Memory B cell (primary cell): ENCODE data around the gene KDM1B.
A peak's percentile ranks its signal among the peaks of the same experiment; 100 is the strongest.

Experiments
- ATAC-seq: fragments of 150-1000 bp; cut with Tn5 transposase; 2 replicates; pipeline ENCODE4 v1.10.0; 2021; ENCODE audit warnings: low read depth, mild to moderate bottlenecking, moderate library complexity
- DNase-seq, 2 donors: peaks; one replicate each; pipeline ENCODE4 v3.0.0; 2022; ENCODE audit warnings: low spot score in 2 of 2
- H3K27ac Mint-ChIP-seq: one replicate; pipeline ENCODE4 v1.8.0; 2022; ENCODE audit warnings: mild to moderate bottlenecking, moderate library complexity, mixed read lengths
- H3K27me3 Mint-ChIP-seq: one replicate; pipeline ENCODE4 v1.8.0; 2022; ENCODE audit warnings: mixed read lengths
- H3K36me3 Mint-ChIP-seq: one replicate; pipeline ENCODE4 v1.8.0; 2022; ENCODE audit warnings: mild to moderate bottlenecking, mixed read lengths
- H3K4me1 Mint-ChIP-seq: one replicate; pipeline ENCODE4 v1.8.0; 2022; ENCODE audit warnings: mixed read lengths
- H3K4me3 Mint-ChIP-seq: one replicate; pipeline ENCODE4 v1.8.0; 2022; ENCODE audit warnings: mild to moderate bottlenecking, moderate library complexity, mixed read lengths
- H3K9me3 Mint-ChIP-seq: one replicate; pipeline ENCODE4 v1.8.0; 2022; ENCODE audit warnings: mixed read lengths

Gene KDM1B

GRCh38 chr6:18241208-18242038, 86.2 kb downstream of the KDM1B start:
- Mint-ChIP-seq H3K4me3 (no peak overlapping the region), H3K27ac (peak overlapping the region; percentile 57), H3K4me1 (peaks cover 17% of the 10 kb centered on the region), H3K9me3 (no peaks in the 10 kb centered on the region), H3K27me3 (no peaks in the 10 kb centered on the region), H3K36me3 (peaks cover 42% of the 10 kb centered on the region)
- ATAC-seq (no peak), DNase-seq (no peak)

- DNase-seq, result no peak
- no peaks in the 10 kb centered on the region for H3K9me3 Mint-ChIP-seq
- no peak for ATAC-seq
- H3K27me3 Mint-ChIP-seq, result no peaks in the 10 kb centered on the region
- H3K36me3 Mint-ChIP-seq, result peaks cover 40% of the 10 kb centered on the region
- peak overlapping the region; percentile 9 for H3K27ac Mint-ChIP-seq
- peaks cover 17% of the 10 kb centered on the region for H3K4me1 Mint-ChIP-seq
- H3K4me3 Mint-ChIP-seq, result no peak overlapping the region
Measured at GRCh38 chr6:18242062-18242851, 87.0 kb downstream of the KDM1B start.

GRCh38 chr6:18243302-18243893, 88.2 kb downstream of the KDM1B start:
- ATAC-seq (no peak), DNase-seq (no peak)
- Mint-ChIP-seq H3K4me3 (no peak overlapping the region), H3K4me1 (peaks cover 17% of the 10 kb centered on the region), H3K27ac (peak overlapping the region; percentile 10), H3K9me3 (no peaks in the 10 kb centered on the region), H3K36me3 (peaks cover 36% of the 10 kb centered on the region), H3K27me3 (no peaks in the 10 kb centered on the region)

- DNase-seq (no peak), ATAC-seq (no peak)
- Mint-ChIP-seq H3K9me3 (no peaks in the 10 kb centered on the region), H3K27me3 (no peaks in the 10 kb centered on the region), H3K4me1 (peaks cover 17% of the 10 kb centered on the region), H3K4me3 (no peak overlapping the region), H3K36me3 (peaks cover 43% of the 10 kb centered on the region), H3K27ac (no peak overlapping the region)
Measured at GRCh38 chr6:18244251-18244650, 89.0 kb downstream of the KDM1B start.

GRCh38 chr6:18245079-18245478, 89.9 kb downstream of the KDM1B start:
- DNase-seq (no peak), ATAC-seq (no peak)
- Mint-ChIP-seq H3K4me3 (no peak overlapping the region), H3K27me3 (no peaks in the 10 kb centered on the region), H3K36me3 (peaks cover 43% of the 10 kb centered on the region), H3K4me1 (peaks cover 17% of the 10 kb centered on the region), H3K9me3 (no peaks in the 10 kb centered on the region), H3K27ac (no peak overlapping the region)

GRCh38 chr6:18245642-18246041, 90.4 kb downstream of the KDM1B start:
- Mint-ChIP-seq H3K36me3 (peaks cover 43% of the 10 kb centered on the region), H3K27me3 (no peaks in the 10 kb centered on the region), H3K9me3 (no peaks in the 10 kb centered on the region), H3K4me1 (peaks cover 17% of the 10 kb centered on the region), H3K27ac (peak overlapping the region; percentile 86), H3K4me3 (no peak overlapping the region)
- DNase-seq, result no peak
- peak; percentile 70 for ATAC-seq

GRCh38 chr6:18246205-18246604, 91.0 kb downstream of the KDM1B start:
- H3K27ac Mint-ChIP-seq, result peak overlapping the region; percentile 86
- no peaks in the 10 kb centered on the region for H3K9me3 Mint-ChIP-seq
- peaks cover 40% of the 10 kb centered on the region for H3K36me3 Mint-ChIP-seq
- H3K4me1 Mint-ChIP-seq, result peaks cover 15% of the 10 kb centered on the region
- H3K27me3 Mint-ChIP-seq, result no peaks in the 10 kb centered on the region
- no peak overlapping the region for H3K4me3 Mint-ChIP-seq
- DNase-seq (no peak), ATAC-seq (no peak)

GRCh38 chr6:18247002-18247401, 91.8 kb downstream of the KDM1B start:
- no peak overlapping the region for H3K4me3 Mint-ChIP-seq
- no peaks in the 10 kb centered on the region for H3K27me3 Mint-ChIP-seq
- H3K36me3 Mint-ChIP-seq, result peaks cover 44% of the 10 kb centered on the region
- ATAC-seq (no peak), DNase-seq (no peak)
- peaks cover 12% of the 10 kb centered on the region for H3K4me1 Mint-ChIP-seq
- no peaks in the 10 kb centered on the region for H3K9me3 Mint-ChIP-seq
- H3K27ac Mint-ChIP-seq, result no peak overlapping the region

- H3K4me3 Mint-ChIP-seq, result no peak overlapping the region
- DNase-seq, result no peak
- ATAC-seq, result no peak
- peaks cover 5% of the 10 kb centered on the region for H3K4me1 Mint-ChIP-seq
- H3K27me3 Mint-ChIP-seq, result no peaks in the 10 kb centered on the region
- H3K36me3 Mint-ChIP-seq, result peaks cover 39% of the 10 kb centered on the region
- no peak overlapping the region for H3K27ac Mint-ChIP-seq
- H3K9me3 Mint-ChIP-seq, result no peaks in the 10 kb centered on the region
Measured at GRCh38 chr6:18248698-18249097, 93.5 kb downstream of the KDM1B start.

GRCh38 chr6:18249271-18249670, 94.0 kb downstream of the KDM1B start:
- peaks cover 5% of the 10 kb centered on the region for H3K4me1 Mint-ChIP-seq
- no peak overlapping the region for H3K4me3 Mint-ChIP-seq
- no peak for ATAC-seq
- peak overlapping the region; percentile 18 for H3K27ac Mint-ChIP-seq
- peaks cover 34% of the 10 kb centered on the region for H3K36me3 Mint-ChIP-seq
- no peaks in the 10 kb centered on the region for H3K9me3 Mint-ChIP-seq
- no peaks in the 10 kb centered on the region for H3K27me3 Mint-ChIP-seq
- no peak for DNase-seq

- peaks cover 2% of the 10 kb centered on the region for H3K4me1 Mint-ChIP-seq
- peaks cover 30% of the 10 kb centered on the region for H3K36me3 Mint-ChIP-seq
- H3K27me3 Mint-ChIP-seq, result no peaks in the 10 kb centered on the region
- H3K27ac Mint-ChIP-seq, result no peak overlapping the region
- ATAC-seq (no peak), DNase-seq (no peak)
- no peak overlapping the region for H3K4me3 Mint-ChIP-seq
- H3K9me3 Mint-ChIP-seq, result no peaks in the 10 kb centered on the region
Measured at GRCh38 chr6:18253635-18254034, 98.4 kb downstream of the KDM1B start.

- Mint-ChIP-seq H3K27ac (peak overlapping the region; percentile 18), H3K9me3 (no peaks in the 10 kb centered on the region)
Measured at GRCh38 chr6:18254793-18255192, 99.6 kb downstream of the KDM1B start.

GRCh38 chr6:18259675-18260447, 104.6 kb downstream of the KDM1B start:
- DNase-seq (no peak), ATAC-seq (no peak)
- Mint-ChIP-seq H3K4me1 (peaks cover 33% of the 10 kb centered on the region), H3K4me3 (no peak overlapping the region), H3K36me3 (peaks cover 8% of the 10 kb centered on the region), H3K27ac (peak overlapping the region; percentile 95), H3K27me3 (no peaks in the 10 kb centered on the region), H3K9me3 (no peaks in the 10 kb centered on the region)

More at GRCh38 chr6:18254793-18255192, 99.6 kb downstream of the KDM1B start:
- no peak for ATAC-seq
- Mint-ChIP-seq H3K27me3 (no peaks in the 10 kb centered on the region), H3K4me3 (no peak overlapping the region), H3K36me3 (peaks cover 21% of the 10 kb centered on the region), H3K4me1 (peaks cover 6% of the 10 kb centered on the region)
- DNase-seq, result no peak
